ENCODE data around the gene SARM1. TPM values are rescaled to one million over a fixed set of nuclear protein-coding genes. Genes with fewer than 3 reads are reported as not detected.

The SARM1 gene
- total RNA-seq, 6 experiments from 2014 or later, result 15.1 to 18.9 (median 16.8) TPM

DNA sequence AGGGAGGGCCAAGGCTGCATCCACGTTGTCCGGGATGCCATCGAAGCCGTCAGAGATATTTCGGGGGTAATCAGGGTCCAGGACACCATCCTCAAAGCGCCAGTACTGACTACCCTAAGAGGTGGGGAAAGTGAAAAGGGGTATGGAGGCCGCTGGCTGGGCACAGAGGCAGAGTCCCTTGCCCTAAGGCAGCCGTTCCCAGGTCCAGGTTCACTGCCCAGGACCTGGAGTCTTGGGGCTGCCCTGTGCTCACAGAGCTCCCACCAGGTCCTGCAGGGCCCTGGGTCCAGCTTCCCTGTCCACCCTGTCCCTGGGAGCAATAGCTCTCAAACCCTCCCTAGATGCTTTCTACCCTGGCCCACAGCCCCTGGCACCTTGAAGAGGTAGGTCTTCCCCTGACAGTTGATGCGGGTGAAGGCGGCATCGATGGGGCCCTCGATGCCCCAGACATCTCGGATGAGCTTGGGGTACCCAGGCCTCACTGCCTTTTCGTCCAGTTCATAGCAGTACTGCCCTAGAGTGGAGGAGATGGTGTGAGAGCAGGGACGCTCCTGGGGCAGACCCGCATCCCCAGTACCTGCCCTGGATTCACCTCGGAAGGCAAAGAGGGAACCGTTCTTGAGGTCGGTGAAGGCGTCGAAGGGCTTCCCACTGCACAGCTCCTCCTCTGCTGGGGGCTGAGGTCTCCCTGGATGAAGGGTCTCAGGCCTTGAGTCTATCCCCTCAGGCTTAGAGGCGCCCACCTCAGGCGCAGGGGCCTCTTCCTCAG lies 2.4 kb upstream of the SARM1 start:
- no peak for DNase-seq
- peaks cover 4% of the 10 kb centered on the region; the same call in 1 of the 2 replicates for H3K36me3 Mint-ChIP-seq (ENCODE audit: low read depth)
- TF ChIP-seq, protein P1, sequence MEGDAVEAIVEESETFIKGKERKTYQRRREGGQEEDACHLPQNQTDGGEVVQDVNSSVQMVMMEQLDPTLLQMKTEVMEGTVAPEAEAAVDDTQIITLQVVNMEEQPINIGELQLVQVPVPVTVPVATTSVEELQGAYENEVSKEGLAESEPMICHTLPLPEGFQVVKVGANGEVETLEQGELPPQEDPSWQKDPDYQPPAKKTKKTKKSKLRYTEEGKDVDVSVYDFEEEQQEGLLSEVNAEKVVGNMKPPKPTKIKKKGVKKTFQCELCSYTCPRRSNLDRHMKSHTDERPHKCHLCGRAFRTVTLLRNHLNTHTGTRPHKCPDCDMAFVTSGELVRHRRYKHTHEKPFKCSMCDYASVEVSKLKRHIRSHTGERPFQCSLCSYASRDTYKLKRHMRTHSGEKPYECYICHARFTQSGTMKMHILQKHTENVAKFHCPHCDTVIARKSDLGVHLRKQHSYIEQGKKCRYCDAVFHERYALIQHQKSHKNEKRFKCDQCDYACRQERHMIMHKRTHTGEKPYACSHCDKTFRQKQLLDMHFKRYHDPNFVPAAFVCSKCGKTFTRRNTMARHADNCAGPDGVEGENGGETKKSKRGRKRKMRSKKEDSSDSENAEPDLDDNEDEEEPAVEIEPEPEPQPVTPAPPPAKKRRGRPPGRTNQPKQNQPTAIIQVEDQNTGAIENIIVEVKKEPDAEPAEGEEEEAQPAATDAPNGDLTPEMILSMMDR (IDR thresholded peaks at IDR 0.05), result no peak
- H3K4me1 Mint-ChIP-seq (ENCODE audit: low read depth), result peaks cover 31% of the 10 kb centered on the region
- H3K9me3 Mint-ChIP-seq, result no peaks in the 10 kb centered on the region
- H3K27me3 Mint-ChIP-seq (ENCODE audit: insufficient read depth), result no peaks in the 10 kb centered on the region; the same call in 1 of the 2 replicates
- no peak overlapping the region for H3K27ac Mint-ChIP-seq
- H3K4me3 Mint-ChIP-seq, result no peak overlapping the region

DNA sequence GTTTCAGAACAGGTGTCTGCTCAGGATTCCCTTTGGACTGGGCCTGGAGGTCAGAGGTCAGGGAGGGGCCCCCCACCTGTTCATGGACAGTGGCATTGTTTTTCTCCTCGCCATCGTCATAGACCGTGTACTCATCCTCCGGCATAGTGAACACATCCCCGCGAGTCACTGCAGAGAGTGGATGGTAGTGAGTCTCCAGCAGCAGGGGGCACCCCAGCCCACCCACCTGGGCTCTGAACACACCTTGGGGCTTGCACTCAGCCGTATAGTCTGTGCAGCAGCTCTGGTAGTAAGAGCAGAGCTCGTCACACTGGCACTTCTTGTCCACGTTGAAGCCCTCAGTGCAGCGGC lies 1.8 kb upstream of the SARM1 start:
- Mint-ChIP-seq H3K36me3 (ENCODE audit: low read depth) (peaks cover 4% of the 10 kb centered on the region; the same call in 1 of the 2 replicates), H3K27ac (peak overlapping the region; percentile 70; the same call in 1 of the 2 replicates), H3K27me3 (ENCODE audit: insufficient read depth) (no peaks in the 10 kb centered on the region; the same call in 1 of the 2 replicates), H3K9me3 (no peaks in the 10 kb centered on the region), H3K4me3 (no peak overlapping the region; the same call in 1 of the 2 replicates), H3K4me1 (ENCODE audit: low read depth) (peaks cover 31% of the 10 kb centered on the region)
- TF ChIP-seq, protein P1 (IDR thresholded peaks at IDR 0.05), result no peak
- no peak for DNase-seq

DNA sequence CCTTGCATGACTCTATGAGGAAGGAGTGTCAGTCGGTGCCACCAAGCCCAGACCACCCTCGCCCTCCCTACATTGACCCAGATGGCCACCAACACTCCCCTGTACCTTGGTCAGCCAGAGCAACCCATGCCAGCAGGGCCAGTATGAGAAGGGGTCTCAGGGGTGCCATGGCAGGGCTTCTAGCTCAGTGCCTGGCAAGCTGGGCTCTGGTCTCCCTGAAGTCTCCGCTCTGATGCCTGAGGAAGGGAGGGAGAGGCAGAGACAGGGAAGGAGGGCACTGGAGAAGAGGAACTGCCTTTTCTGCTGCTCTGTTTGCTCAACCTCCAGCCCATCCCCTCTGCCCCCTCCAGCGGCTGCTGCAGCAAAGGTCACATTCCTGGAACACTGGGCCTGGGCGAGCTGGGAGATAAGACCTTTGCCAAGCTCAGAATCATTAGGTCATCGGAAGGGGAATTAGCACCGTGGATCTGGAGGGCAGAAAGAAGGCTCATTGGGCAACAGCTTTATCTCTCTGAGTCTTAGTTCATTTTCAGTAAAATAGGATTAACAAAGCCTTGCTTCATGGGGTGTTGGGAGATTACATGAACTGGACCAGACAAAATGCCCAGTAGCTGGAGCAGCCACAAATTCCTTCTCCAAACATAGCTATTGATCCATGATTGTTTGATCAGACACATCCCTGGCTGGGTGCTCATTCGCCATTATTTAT lies 1.3 kb upstream of the SARM1 start, which contains the start of gene VTN:
Gene VTN, minus strand, starts transcription at position 273 of the 709 bp plus-strand sequence. Its CDS starts 104 bp downstream, at position 169.
- Mint-ChIP-seq H3K27me3 (ENCODE audit: insufficient read depth) (no peaks in the 10 kb centered on the region; the same call in 1 of the 2 replicates), H3K4me3 (peak within 1 kb of the TSS; percentile 87), H3K27ac (peak within 1 kb of the TSS; percentile 70), H3K4me1 (ENCODE audit: low read depth) (peaks cover 35% of the 10 kb centered on the region), H3K9me3 (no peaks in the 10 kb centered on the region), H3K36me3 (ENCODE audit: low read depth) (peaks cover 8% of the 10 kb centered on the region; the same call in 1 of the 2 replicates)
- no peak for DNase-seq
- TF ChIP-seq, protein P1 (IDR thresholded peaks at IDR 0.05), result no peak

DNA sequence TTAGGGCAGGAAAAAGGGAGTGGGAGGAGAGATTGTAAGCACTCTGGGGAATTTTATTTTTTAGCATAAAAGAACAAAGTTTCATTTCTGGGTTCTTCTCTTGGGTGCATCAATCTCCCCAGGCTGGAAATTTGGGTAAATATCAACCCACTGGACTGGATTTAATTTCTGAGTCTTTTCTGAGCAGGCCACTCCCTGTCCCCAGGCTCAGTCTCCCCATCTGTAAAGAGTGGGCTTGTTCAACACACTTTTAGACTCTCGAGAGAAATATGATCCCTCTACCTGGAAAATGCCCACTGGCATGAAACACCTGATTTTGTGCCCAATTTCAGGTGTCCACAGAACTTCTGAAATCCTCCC lies 770 bp upstream of the SARM1 start:
- Mint-ChIP-seq H3K36me3 (ENCODE audit: low read depth) (peaks cover 8% of the 10 kb centered on the region; the same call in 1 of the 2 replicates), H3K27ac (peak overlapping the region; percentile 70), H3K9me3 (no peaks in the 10 kb centered on the region), H3K27me3 (ENCODE audit: insufficient read depth) (no peaks in the 10 kb centered on the region; the same call in 1 of the 2 replicates), H3K4me3 (peak overlapping the region; percentile 87), H3K4me1 (ENCODE audit: low read depth) (peaks cover 35% of the 10 kb centered on the region)
- TF ChIP-seq, protein P1 (IDR thresholded peaks at IDR 0.05), result no peak
- no peak for DNase-seq

DNA sequence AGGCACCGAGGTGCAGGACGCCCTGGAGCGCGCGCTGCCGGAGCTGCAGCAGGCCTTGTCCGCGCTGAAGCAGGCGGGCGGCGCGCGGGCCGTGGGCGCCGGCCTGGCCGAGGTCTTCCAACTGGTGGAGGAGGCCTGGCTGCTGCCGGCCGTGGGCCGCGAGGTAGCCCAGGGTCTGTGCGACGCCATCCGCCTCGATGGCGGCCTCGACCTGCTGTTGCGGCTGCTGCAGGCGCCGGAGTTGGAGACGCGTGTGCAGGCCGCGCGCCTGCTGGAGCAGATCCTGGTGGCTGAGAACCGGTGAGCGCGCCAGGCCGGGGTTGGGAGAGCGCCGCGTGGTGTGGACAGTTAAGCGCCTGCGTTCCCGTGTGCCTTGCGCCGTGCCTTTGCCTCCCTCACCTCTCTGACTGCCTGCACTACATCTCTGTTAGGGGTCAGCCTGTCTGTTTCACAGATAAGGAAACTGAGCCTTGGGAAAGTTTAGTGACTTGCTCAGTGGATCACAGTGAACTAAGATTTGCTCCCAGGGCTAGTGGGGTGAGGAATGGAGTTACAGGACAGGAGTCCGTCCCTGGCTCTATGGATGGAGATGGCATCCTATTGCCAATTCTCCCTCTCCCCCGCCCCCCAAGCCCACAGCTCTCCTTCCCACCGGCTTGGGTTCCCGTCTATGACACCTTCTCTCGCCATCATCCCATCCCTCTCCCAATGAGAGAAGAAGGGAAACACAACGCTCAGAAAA lies 880 bp downstream of the SARM1 start:
- Mint-ChIP-seq H3K4me1 (ENCODE audit: low read depth) (peaks cover 35% of the 10 kb centered on the region), H3K27me3 (ENCODE audit: insufficient read depth) (no peaks in the 10 kb centered on the region; the same call in 1 of the 2 replicates), H3K36me3 (ENCODE audit: low read depth) (peaks cover 8% of the 10 kb centered on the region; the same call in 1 of the 2 replicates), H3K27ac (peak overlapping the region; percentile 31; the same call in 1 of the 2 replicates), H3K9me3 (no peaks in the 10 kb centered on the region), H3K4me3 (peak overlapping the region; percentile 87)
- TF ChIP-seq, protein P1 (IDR thresholded peaks at IDR 0.05), result no peak
- no peak for DNase-seq

All from HFFc6 (cell line).